AG04449 (cell line): ENCODE results near the gene MBNL3.

Source experiments
- CTCF ChIA-PET: fragments of 350-600 bp; formaldehyde crosslinking; extraction: SDS; loops from one replicate; lab custom pipeline; 2021; ENCODE audit warnings: antibody characterized with exemption; lab: Yijun Ruan, JAX
- POLR2A ChIA-PET: fragments of 400-600, 350-600 bp; formaldehyde crosslinking; extraction: SDS; loops from one replicate; lab custom pipeline; 2020; ENCODE audit warnings: antibody characterized with exemption, inconsistent platforms; lab: Yijun Ruan, JAX
- DNase-seq: peaks from one replicate; pipeline ENCODE4 v3.0.0-alpha.2; 2010; ENCODE audit warnings: low read depth, low spot score
- H3K4me3 ChIP-seq: 2 replicates; pipeline ENCODE4 v1.5.1; 2011; ENCODE audit warnings: low read depth, mild to moderate bottlenecking, control low read depth, low read length
- CTCF ChIP-seq: IDR thresholded peaks from one replicate; pipeline ENCODE4 v1.5.1; 2011; ENCODE audit warnings: mild to moderate bottlenecking, moderate library complexity, low read length, control low read depth, inconsistent platforms; ENCODE audit not compliant: insufficient read depth; ENCODE audit errors: missing control alignments

MBNL3 gene

GRCh38 chrX:132518401-132518800 is 29.6 kb upstream of the MBNL3 start:
- DNase-seq: no peak
- H3K4me3 ChIP-seq: no peak overlapping the region
- CTCF ChIA-PET: no interaction called here
- TF ChIP-seq CTCF: no peak
- POLR2A ChIA-PET: no interaction called here

- ChIA-PET POLR2A (no interaction called here), CTCF (no interaction called here)
- no peak for TF ChIP-seq CTCF
- DNase-seq: no peak
- H3K4me3 ChIP-seq: no peak overlapping the region
These were observed 20.0 kb upstream of the MBNL3 start for GRCh38 chrX:132508834-132509233.

GRCh38 chrX:132505116-132505515 is 16.3 kb upstream of the MBNL3 start:
- no peak for DNase-seq
- no peak for TF ChIP-seq CTCF
- no peak overlapping the region for H3K4me3 ChIP-seq
- ChIA-PET POLR2A (no interaction called here), CTCF (no interaction called here)

- H3K4me3 ChIP-seq: no peak overlapping the region
- DNase-seq: no peak
- POLR2A ChIA-PET: no interaction called here
- no peak for TF ChIP-seq CTCF
- CTCF ChIA-PET: no interaction called here
These were observed 15.6 kb upstream of the MBNL3 start for GRCh38 chrX:132504417-132504816.

GRCh38 chrX:132501606-132502005 is 12.8 kb upstream of the MBNL3 start:
- no peak for DNase-seq
- no peak for TF ChIP-seq CTCF
- CTCF ChIA-PET: no interaction called here
- POLR2A ChIA-PET: no interaction called here
- H3K4me3 ChIP-seq: no peak overlapping the region

GRCh38 chrX:132497432-132497831 is 8.6 kb upstream of the MBNL3 start:
- ChIA-PET POLR2A (no interaction called here), CTCF (no interaction called here)
- H3K4me3 ChIP-seq: no peak overlapping the region
- DNase-seq: no peak
- no peak for TF ChIP-seq CTCF
